HS-27A (cell line): ENCODE results near the gene GMDS.
A peak's percentile ranks its signal among the peaks of the same experiment; 100 is the strongest.

Experiments used
- DNase-seq: peaks from one replicate; pipeline ENCODE4 v3.0.0-alpha.2; 2012; ENCODE audit warnings: low read depth, missing footprints

Gene GMDS

DNA sequence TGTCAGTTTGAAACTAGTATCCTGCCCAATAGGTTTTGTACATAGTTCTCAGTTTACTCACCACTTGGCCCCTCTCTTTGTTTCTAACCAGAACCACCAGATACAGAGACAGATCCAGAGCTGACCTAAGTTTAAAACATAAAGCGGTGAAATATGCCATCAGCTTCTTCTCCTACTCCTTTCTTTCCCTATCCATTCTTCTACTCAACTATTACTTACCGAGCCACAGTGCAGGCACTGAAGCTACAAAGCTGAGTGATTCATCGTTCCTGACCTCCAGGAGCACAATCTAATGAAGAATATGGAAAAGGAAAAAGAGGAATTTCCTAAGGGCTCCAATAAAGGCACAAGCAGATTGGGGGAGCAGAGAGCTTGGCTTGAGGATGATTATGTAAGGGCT is 349.7 kb downstream of the GMDS start:
- DNase-seq = no peak

DNA sequence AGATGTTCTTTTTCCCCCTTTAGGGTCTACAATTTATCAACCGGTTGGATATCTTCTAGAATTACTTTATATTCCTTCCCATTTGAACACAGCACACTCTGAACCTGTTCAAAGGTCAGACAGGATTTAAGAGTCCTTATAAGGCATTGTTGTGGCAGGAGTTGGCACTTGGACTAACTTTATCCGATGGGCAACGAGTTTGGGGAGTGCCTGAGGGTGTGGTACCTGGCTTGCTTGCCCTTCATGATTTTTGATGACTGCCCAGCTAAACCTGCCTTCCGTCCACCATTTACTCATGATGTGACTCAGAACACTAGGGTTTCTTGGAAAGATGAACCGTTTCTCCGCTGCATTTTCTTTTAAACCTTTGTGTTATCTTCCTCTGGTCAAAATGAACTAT is 350.5 kb downstream of the GMDS start:
- no peak for DNase-seq

DNA sequence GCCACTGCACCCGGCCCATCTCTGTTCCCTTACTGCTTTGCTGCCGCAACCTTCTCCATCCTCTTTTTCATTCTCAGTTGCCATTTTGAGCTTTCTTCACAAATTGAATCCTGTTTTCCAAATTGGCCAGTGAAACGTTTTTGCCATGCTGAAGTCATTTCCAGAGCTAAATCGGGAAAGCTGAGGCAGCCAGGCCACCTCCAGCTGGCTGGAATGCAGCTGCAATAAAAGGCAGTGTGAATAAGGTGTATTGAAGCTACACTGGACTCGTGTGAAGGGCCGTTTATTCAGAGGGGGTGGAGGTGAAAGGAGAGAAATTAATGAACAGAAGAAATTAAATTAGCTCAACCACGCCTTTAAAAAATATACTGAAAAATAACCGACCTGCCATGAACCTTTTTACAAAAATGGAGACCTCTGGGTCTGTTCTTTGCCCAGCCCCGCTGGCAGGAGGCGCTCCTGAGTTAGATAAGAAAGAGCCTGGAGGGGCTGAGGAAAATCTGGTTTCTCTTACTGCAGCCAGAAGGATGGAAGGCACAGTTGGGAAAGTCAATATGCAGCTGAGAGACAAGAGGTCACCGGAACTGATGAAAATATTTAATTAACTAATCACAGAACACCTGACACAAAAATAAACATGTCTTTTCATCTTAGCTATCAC is 351.8 kb downstream of the GMDS start:
- no peak for DNase-seq

DNA sequence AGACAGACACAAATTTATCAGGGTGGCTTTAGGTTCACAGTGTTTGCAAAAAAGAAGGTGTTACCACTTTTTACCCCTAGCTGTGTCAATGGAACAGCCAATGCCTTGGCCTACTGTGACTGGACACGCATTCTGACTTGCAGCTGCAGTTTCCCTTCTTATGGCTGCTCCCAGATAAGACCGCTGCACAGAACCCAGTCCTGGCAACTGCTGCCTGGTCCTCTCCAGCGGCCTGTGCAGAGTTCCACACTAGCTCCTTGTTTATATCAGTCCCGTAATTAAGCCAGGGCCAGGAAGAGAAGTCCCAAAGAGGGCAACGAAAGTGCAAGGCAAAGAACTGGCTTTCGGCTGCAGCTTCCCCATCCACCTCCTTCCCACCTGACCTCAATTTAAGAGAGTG is 352.7 kb downstream of the GMDS start:
- DNase-seq = no peak

DNA sequence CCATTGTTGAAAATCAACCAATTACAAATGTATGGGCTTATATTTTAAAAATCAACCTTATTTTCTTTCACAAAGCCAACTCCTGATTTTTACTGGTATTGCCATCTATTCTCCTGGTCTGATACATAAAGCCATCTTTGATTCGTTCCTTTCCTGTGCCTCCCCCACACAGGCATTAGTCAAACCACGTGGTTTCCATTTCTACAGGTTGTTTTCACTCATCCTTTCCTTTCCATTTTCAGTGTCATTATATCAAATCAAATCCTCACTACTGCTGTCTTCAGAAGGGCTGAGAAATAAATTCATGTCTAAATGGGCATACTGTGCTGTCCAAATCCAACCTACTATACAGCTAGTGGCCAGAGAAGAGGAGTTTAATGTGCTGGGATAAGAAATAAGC is 354.4 kb downstream of the GMDS start:
- DNase-seq = no peak

DNA sequence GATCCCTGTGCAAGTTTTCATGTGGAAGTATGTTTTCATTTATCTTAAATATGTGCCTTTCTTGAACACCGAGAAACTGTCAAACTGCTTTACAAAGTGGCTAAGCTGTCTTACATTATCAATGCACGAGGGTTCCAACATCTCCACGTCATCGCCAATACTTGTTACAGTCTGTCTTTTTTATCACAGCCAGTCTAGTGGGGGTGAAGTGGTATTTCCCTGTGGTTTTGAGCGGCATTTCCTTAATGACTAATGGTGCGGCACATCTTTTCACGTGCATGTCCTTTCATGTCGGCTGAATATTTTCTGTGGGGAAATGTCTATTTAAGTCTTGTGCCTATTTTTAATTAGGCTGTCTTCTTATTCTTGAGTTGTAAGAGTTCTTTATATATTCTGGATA is 355.3 kb downstream of the GMDS start:
- DNase-seq = no peak

DNA sequence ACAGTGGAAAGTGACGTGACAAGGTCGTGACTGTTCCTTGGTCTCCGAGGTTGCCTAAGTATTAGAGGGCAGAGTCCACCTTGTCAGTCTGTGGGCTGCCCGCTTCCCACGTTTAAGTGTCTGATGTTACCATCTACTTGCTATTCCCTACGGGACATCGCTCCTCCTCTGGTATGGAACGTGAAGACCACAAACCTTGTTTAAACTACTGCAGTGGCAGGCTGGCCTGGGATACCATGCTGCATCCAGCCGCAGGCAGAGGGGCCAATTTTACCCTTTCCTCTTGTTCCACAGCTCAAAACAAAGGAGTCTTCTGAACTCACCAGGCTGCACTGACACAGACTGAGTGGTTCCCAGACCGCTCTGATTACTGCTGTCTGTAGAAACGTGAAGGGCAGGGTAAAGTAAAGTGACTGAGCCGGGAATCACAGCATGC is 359.8 kb downstream of the GMDS start:
- DNase-seq = no peak

DNA sequence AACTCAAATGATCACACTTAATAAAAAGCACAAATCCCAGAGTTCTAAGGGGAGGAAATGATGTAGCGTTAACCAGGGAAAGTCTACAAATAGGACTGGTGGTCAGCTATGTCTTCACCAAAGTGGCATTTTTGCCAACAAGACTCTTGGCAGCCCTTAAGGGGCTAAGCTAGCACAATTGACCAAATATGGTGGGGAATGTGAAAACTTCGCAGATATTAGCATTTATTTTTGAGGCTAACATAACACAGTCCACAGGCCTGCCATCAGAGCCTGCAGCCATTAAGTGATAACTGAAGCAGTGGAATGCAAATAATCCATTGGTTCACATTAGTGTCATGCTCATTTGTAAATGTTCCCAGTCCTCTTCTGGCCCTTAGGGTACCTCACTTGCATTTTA is 361.1 kb downstream of the GMDS start:
- no peak for DNase-seq

DNA sequence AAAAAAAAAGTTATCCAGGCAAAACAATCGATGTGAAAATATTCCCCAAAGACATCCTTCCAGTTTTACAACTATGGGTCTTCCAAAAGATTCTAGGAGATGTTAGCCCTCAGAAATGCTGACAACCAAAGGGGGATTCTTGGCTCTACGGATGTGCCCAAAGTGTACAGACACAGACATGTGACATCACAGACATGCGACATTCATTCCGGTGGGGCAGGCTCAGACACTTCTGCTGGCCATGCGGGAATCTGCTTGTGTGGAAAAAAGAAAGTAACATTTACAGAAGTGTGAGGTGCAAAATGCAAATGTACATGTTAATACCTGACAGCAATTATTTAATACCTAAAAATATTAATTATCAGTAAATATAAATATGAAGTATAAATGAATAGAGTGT is 367.1 kb downstream of the GMDS start:
- DNase-seq = no peak

DNA sequence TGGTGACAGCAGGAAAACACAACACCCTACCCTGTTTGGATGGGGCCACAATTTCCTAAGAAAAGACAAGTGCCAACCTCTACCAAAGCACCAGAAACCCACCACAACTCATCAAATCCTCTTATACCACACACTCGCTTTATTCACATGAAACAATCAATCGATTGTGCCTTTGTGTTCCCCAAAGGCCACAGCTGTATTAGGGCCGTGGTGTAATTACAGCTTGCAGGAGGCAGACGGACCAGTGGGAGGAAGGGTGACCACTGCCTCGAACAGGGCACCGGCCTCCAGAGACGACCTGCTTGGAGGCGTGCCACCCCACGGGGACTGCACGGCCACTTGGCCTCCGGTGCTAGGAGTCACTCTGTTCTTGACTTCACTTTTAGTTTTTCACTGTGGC is 371.6 kb downstream of the GMDS start:
- no peak for DNase-seq

DNA sequence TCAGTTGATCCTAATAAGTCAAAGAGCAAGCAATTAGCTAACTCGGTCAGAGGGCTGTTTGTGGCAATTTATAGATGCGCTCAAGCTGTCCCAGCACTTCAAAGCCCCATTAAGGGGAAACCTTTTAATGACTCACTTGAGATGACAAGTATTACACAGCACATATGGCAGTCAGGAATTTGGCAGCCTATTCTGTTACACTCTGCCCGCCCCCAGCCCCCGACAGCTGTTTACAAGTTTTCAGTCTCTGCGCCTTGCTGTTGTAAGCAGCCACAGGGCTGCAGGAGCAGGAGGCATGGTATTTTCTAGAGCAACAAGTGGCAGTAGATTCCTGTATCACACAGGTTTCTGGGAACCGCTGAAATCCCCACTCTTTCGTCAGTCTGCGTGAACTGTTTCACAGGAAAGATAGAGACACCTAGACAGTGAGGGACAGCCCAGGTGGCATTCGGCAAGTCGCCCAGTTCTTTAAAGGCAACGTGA is 372.7 kb downstream of the GMDS start:
- DNase-seq = no peak

DNA sequence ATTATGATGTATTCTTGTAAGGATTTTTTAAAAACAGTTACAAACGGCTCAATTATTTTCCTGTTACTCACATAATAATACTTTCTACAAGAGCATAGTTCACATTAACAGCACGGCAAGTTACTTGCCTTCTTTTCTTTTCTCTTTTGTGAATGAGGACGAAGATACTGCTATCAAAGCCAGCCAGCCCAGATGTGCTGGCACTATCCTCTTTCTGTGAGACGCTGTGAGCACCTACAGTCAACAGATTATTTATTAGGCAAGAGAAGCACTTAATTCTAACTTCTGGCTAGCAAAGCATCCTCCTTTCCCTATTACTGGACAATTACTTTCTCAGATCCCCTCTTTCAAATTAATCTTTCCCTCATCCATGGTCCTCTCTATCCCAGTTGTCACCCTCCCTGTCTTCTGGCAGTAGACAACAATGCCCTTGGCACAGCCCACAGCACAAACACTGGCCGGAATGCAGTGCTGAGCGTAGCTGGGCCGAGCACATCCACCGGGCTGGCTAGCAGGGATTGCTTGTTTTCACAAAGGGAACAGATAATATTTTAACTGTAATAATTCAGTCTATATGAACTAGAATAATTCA is 373.6 kb downstream of the GMDS start:
- no peak for DNase-seq

DNA sequence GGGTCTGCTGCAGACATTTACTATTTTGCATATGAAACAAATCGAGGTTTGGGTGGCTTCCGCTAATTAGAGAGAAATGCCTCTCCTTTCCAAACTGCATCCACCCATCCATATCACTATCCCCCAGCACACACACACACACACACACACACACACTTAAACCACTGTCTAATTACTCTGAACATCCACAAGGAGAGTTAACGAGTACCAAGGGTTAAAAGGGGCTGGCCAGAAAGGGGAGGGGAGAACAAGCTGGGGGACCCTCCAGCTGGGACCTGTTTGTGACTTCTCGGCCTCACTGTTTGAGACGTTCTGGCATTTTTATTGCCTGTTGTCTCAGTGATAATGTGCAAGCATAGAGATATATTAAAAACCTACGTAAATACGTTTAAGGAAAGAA is 374.5 kb downstream of the GMDS start:
- DNase-seq = no peak

DNA sequence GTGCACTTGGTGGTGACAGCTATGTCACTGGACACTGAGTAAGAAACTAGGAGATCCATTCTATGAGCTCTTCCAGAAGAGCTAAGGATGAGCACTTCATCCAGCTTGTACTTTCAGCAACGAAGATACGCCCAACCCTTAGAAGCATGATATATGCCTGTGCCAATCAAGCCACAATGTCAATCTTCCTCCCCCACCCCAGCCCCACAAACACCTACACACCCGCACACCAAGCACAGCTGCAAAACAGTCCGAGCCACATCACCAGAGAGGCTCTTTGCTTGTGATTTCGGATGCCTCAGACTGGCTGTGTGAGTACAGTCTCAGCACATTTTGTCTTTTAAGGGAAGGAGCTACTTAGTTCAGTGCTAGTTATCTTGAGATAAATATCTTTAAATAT is 375.2 kb downstream of the GMDS start:
- no peak for DNase-seq

DNA sequence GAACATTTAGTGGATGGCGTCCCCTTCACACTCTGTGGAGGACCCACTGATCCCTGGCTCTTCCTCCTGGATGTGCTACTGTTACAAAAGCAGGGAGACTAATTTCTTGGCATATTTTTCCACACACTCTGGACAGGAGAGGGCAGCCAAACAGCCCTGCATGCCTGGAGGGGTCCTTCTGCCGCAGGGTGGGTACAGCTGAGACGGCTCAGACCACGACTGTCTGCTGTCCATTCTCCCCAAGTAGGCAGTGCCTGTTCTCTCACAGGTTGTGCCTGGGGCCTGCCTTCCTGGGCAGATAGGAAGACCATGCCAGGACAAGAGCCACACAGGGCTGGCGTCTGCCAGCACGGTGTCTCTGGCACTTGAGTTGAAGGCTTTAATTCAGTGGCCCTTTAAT is 375.6 kb downstream of the GMDS start:
- DNase-seq = no peak

DNA sequence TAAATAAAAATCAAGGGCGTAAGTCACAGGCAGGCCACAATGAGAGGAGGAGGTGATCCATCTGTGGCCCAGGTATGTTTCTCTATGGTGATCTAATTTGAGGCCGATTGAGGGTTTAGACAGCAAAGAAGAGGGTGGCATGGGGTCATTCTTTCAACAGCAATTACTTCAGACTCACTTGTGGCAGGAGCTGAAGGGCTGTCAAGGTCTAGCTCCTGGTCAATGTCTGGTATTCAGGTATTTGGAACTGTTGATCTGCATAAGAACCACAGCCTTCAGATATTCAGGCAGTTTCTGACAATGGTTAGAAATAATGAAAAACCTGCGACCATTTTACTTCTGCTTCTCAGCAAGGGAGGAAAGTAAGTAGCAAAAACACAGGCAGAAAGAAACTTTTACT is 376.1 kb downstream of the GMDS start:
- DNase-seq = no peak

DNA sequence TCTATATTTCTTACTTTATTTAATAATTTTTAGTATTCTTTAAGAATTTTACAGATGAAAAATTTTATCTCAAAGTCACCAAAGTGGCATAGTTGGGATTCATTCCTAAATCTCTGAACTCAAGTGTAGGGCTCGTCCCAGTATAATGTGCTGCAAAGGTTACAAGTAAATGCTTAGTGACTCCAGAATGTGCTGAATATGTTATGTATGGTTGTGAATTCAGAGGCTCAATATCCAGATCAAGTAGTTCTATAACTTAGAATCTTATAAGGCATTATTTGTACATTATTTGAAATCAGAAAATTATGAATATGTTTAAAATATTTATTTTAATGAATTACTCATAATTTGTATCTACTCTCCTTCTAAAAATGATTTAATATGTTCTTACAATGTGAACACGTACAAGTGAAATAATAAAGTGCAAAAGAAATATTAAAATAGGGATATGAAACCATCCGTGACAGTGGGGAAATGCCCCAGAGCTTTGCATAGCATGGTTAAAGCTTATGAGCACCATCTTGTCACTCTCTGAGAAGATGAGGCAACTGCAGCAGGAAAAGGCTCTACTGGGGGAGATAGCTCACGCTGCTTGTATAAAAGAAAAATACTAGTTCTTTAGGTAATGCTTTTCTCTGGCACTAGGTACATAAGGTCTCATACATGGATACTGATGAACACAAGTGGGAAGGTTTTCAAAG is 376.7 kb downstream of the GMDS start:
- DNase-seq = no peak

DNA sequence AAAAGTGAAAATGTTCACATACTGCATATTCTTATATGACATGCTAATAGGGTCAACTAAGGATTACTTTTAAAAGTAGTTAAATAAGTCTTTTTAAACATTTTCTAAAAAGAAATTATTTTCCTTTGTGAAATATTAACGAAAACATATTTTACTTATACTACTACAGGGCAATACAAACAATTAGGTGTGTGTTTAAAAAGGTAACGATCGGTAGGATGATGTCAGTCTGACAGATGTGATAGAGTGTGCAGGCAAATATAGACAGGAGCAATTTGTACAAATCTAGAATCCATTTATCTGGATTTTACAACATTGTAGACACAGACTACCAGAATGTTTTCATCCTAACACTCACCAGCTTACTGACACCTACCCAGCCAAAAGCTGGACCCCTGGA is 378.2 kb downstream of the GMDS start:
- no peak for DNase-seq

DNA sequence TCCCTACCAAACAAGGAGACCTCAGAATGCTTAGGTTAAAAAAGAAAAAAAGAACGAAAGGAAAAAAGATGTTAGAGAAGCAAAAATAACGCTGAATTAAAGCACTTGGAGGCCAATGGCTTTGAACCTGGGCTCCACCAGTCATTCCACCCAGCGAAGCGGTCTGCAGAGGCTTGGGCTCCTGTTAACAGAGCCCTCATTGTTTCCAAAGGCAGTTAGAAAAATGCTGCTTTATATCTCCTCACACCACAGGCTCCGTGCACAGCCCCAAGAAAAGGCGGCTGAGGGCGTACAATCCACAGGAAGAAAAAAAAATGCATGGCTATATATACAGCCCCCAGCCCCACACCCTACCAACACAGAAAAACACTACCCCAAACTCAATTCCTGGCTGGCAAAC is 379.8 kb downstream of the GMDS start:
- no peak for DNase-seq

DNA sequence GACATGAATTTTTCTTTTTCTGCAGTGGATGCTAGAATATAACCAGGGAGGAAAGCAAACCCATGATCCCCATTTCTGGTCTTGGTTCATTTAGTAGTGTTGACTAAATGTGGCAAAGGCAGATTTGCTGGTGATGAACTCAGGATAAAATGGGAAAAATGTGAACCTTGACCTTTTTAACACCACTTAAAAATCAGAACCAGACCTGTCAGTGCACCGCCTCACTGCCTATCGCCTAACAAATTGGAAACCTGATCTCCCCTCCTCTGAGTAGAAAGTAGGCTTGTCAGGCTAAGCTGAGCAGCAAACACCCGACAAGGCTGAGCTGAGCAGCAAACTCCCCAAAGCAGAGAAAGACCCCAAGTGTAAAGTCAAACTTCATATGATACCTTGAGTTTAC is 380.9 kb downstream of the GMDS start:
- peak; percentile 4 for DNase-seq

DNA sequence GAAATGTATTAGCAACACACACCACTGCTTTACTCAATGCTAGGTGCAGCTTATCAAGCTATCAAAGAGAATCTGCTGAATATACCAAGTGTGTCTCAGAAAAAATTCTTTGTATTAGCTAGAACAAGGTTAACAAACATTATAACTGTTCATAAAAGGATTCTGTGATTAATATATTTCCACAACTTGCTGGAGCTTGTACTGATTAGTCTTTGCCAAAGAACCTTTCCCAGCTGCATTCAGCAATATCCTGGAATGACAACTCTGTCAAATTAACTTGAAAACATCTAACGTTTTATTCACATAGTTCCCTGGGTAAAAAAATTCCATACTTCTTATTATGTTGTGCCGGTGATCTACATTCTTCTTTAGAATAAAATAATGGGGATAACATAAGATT is 383.0 kb downstream of the GMDS start:
- no peak for DNase-seq

DNA sequence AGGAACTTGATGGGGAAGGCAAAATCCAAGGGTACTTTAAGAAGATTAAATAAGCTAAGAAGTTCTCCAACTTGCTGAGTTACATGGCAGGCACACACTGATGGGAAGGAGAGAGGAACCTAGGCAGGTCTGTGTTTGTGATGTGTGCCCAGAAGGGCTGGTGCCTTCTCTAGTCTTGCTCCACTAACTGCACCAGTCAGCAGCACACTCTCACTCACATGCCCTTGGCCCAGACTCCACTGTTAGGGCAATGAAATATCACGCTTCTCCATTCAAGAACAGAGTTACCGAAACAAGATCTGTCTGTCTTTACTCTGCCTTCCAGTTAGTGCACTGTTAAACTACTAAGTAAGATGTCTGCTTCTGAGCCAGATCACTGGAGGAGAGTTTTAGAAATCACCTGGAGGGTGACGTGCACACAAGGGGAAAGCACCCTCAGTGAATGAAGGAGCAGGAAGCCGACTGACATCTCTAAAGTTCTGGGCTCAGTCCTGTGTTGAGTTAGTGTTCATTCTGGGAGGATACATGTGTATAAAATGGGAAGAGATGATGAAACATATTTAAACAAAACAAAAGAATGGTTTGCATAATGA is 384.6 kb downstream of the GMDS start:
- no peak for DNase-seq

DNA sequence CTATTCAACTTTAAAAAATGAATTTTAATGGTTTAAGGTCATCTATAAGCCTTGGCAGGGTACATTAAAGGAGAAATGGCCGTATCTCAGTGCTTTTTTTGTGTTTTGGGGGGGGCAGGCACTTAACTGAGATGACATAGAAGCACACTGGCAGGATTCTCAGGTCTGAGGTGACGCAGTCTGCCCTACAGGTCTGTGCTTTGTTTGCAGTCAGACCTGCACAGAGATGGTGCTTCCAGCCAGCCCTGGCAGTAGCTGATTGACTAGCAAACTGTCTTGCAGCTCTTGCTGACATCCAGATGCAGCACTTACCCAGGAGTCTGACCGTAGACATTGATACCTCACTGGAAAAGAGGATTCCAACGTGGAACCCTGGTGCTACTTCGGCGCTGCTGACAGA is 386.5 kb downstream of the GMDS start:
- DNase-seq = no peak
